GM12878 (cell line): ENCODE results near the gene GLUD1. TPM values are rescaled to one million over a fixed set of nuclear protein-coding genes. Genes with fewer than 3 reads are reported as not detected.
"Not testable (repeated sequence)": the region's sequence is repeated elsewhere in the genome, so short reads cannot be mapped to it uniquely, and the experiment has no call there.

ENCODE experiments used
- ATAC-seq: fragments of 200-7000 bp; cut with Tn5 transposase; 3 replicates; pipeline ENCODE4 v1.9.1; 2020; ENCODE audit warnings: mild to moderate bottlenecking, moderate library complexity
- BruUV-seq: library from RNA; stranded (reverse); fragments of 400-500 nt; replicated peaks from 2 replicates; lab custom pipeline; 2021; lab: Mats Ljungman, UMichigan
- CTCF ChIA-PET: fragments of 300-600 bp; sonication (Branson Sonifier 250); formaldehyde crosslinking; extraction: SDS; loops from one replicate; lab custom pipeline; 2021; ENCODE audit warnings: inconsistent platforms; lab: Yijun Ruan, JAX
- POLR2A ChIA-PET: fragments of 350-600 bp; formaldehyde crosslinking; extraction: SDS; loops from one replicate; lab custom pipeline; 2021; ENCODE audit warnings: inconsistent platforms; lab: Charles Lee
- RAD21 ChIA-PET: fragments of 300-600 bp; sonication (Branson Sonifier 250); formaldehyde crosslinking; loops from one replicate; lab custom pipeline; 2023; ENCODE audit warnings: antibody characterized with exemption; ENCODE audit not compliant: unreplicated experiment; lab: Charles Lee
- SMC1A ChIA-PET: fragments of 300-600 bp; sonication (Branson Sonifier 250); formaldehyde crosslinking; loops from one replicate; lab custom pipeline; 2023; ENCODE audit not compliant: unreplicated experiment, uncharacterized antibody; lab: Charles Lee
- DNase-seq: peaks from one replicate; pipeline ENCODE4 v3.0.0-alpha.2; 2011; ENCODE audit warnings: low read depth, low spot score
- FAIRE-seq: peaks from 3 replicates; lab custom pipeline; 2011; peaks lifted over from hg19 to GRCh38; lab: Jason Lieb, UNC
- H2AFZ ChIP-seq: 2 replicates; pipeline ENCODE4 v1.6.0; 2011; ENCODE audit warnings: low read depth, low read length, control low read depth; ENCODE audit not compliant: control insufficient read depth
- H3K27ac ChIP-seq: 2 replicates; pipeline ENCODE4 v1.5.1; 2011; ENCODE audit warnings: control low read depth; ENCODE audit not compliant: control insufficient read depth, insufficient read depth
- H3K27me3 ChIP-seq, 2 experiments: replicated peaks in 1 of 2; 2 replicates each; pipeline versions ENCODE4 v1.6.0 to v1.6.1; 2011; ENCODE audit warnings: low read length in 1 of 2; ENCODE audit not compliant: control insufficient read depth in 2 of 2, insufficient read depth in 2 of 2
- H3K36me3 ChIP-seq, 2 experiments: 2 replicates each; pipeline ENCODE4 v1.5.1; 2011; ENCODE audit warnings: low read length in 1 of 2; ENCODE audit not compliant: control insufficient read depth in 2 of 2, insufficient read depth in 2 of 2
- H3K4me1 ChIP-seq: 2 replicates; pipeline ENCODE4 v1.6.1; 2011; ENCODE audit warnings: mild to moderate bottlenecking, low read length, moderate library complexity, mixed read lengths; ENCODE audit not compliant: control insufficient read depth, insufficient read depth
- H3K4me2 ChIP-seq: 2 replicates; pipeline ENCODE4 v1.6.0; 2011; ENCODE audit warnings: control low read depth; ENCODE audit not compliant: control insufficient read depth, insufficient read depth
- H3K4me3 ChIP-seq: fragments of 200-600 bp; sonication (generic); 2 replicates; pipeline ENCODE4 v1.5.1; 2016
- H3K79me2 ChIP-seq: 2 replicates; pipeline ENCODE4 v1.6.0; 2011; ENCODE audit warnings: low read length; ENCODE audit not compliant: control insufficient read depth, insufficient read depth
- H3K9ac ChIP-seq: 2 replicates; pipeline ENCODE4 v1.8.0; 2011; ENCODE audit warnings: low read length, control low read depth, mixed read lengths; ENCODE audit not compliant: control insufficient read depth, insufficient read depth
- H3K9me3 ChIP-seq: replicated peaks from 3 replicates; pipeline ENCODE4 v1.5.1; 2011; ENCODE audit warnings: mild to moderate bottlenecking, low read length; ENCODE audit not compliant: control insufficient read depth, insufficient read depth
- H4K20me1 ChIP-seq: 2 replicates; pipeline ENCODE4 v1.6.0; 2011; ENCODE audit not compliant: control insufficient read depth, insufficient read depth
- CREB1 ChIP-seq: IDR thresholded peaks from 2 replicates; pipeline ENCODE4 v1.6.1; 2012; ENCODE audit warnings: low read depth, mild to moderate bottlenecking, inconsistent platforms
- CREM ChIP-seq: IDR thresholded peaks from 2 replicates; pipeline ENCODE4 v1.6.1; 2014; ENCODE audit warnings: antibody characterized with exemption, low read depth
- IKZF2 ChIP-seq, 2 experiments: fragments of 450-650 bp; IDR thresholded peaks; 2 replicates each; pipeline ENCODE4 v1.6.1; 2017; ENCODE audit warnings: mild to moderate bottlenecking in 2 of 2, moderate library complexity in 2 of 2
- WGBS: methylation state at CpG from one replicate; pipeline ENCODE4 v1.1.6; 2016; ENCODE audit warnings: low lambda C conversion rate; ENCODE audit not compliant: insufficient replicate concordance, insufficient coverage; ENCODE audit errors: missing lambda C conversion rate; 5-methylcytosine and 5-hydroxymethylcytosine counted together
- in situ Hi-C: fragments of 300-500 bp; cut with MboI; formaldehyde crosslinking; loops from 9 replicates; pipeline ENCODE4 v1.14.3; 2018; ENCODE audit warnings: mixed read lengths
- intact Hi-C: fragments of 100-400 bp; cut with micrococcal nuclease; formaldehyde crosslinking; loops from one replicate; pipeline ENCODE4 v1.14.2; 2022; ENCODE audit not compliant: unreplicated experiment
- polyA plus RNA-seq, 11 experiments: library from polyadenylated mRNA; depleted of rRNA in 4 of 11; unstranded in 6 of 11; stranded (reverse) in 5 of 11; fragments of >200 nt; fragmentation: Nextera tagmentation in 4 of 11; fragmentation: Illumina TruSeq in 1 of 11; extraction: Ambion mirVana in 4 of 11; extraction: Trizol in 1 of 11; gene quantifications; 1 replicate in 1 of 11; 2 replicates in 10 of 11; pipeline versions ENCODE4 v1.2.1 to v1.2.3, GENCODE V29; 2011 to 2016; ENCODE audit warnings: inconsistent platforms in 2 of 11, missing spikeins in 2 of 11, low read depth in 1 of 11
- total RNA-seq, 4 experiments: library from RNA; depleted of rRNA in 3 of 4; stranded (reverse); fragments of >200 nt in 3 of 4; fragmentation: Illumina TruSeq in 1 of 4; extraction: Trizol in 1 of 4; gene quantifications; 2 replicates each; pipeline versions ENCODE4 v1.2.1 to v1.2.3, GENCODE V29; 2013 to 2021

GLUD1 gene
- total and polyA plus RNA-seq, 10 of the 15 experiments (the other 5 are each of a cell fraction or from before 2014, with no cell fraction given) = 26.1 to 109 (median 81.4) TPM

GRCh38 chr10:87083576-87084290, 10.9 kb downstream of the GLUD1 start:
- H3K9ac ChIP-seq, FAIRE-seq, H3K27me3 ChIP-seq, intact Hi-C loops, H4K20me1 ChIP-seq, H3K36me3 ChIP-seq, H3K9me3 ChIP-seq, H2AFZ ChIP-seq, DNase-seq, BruUV-seq, H3K4me3 ChIP-seq, in situ Hi-C loops: not testable (repeated sequence)
- RAD21 ChIA-PET = interaction anchor here (1.4 to 3.5 kb wide), 3 partner anchors 9 to 113 kb away, joined by 6 to 18 read pairs (median 6); no protein-coding TSS in a partner anchor
- H3K4me2 ChIP-seq = peak overlapping the region; percentile 71
- POLR2A ChIA-PET = interaction anchor here (0.7 kb wide), 1 partner anchor 13 kb away, joined by 5 read pairs; no protein-coding TSS in a partner anchor
- WGBS = 44% methylated on average over 5 of the region's 5 CpGs
- CTCF ChIA-PET = interaction anchor here (0.9 to 2.0 kb wide), 2 partner anchors 9 to 123 kb away, joined by 3 to 9 read pairs; no protein-coding TSS in a partner anchor
- peaks cover 10% of the 10 kb centered on the region for H3K4me1 ChIP-seq
- ATAC-seq = peak; percentile 83
- SMC1A ChIA-PET = interaction anchor here (1.0 to 3.9 kb wide), 6 partner anchors 9 to 138 kb away, joined by 3 to 35 read pairs (median 6); partner anchors contain the start of genes GLUD1 and SHLD2
- peak overlapping the region; percentile 25; the same call in 1 of the 2 replicates for H3K27ac ChIP-seq
- H3K79me2 ChIP-seq = peaks cover 48% of the 10 kb centered on the region
- TF ChIP-seq CREB1 (peak; percentile 34; the same call in 1 of the 2 replicates), IKZF2 (IDR thresholded peaks at IDR 0.05) (peak in 1 of 2 experiments; percentile 27; a peak in 1 of 4 replicates), CREM (peak; percentile 22; the same call in 1 of the 2 replicates)

- 100% methylated on average over 1 of the region's 1 CpG for WGBS
- in situ Hi-C loops, H3K4me2 ChIP-seq, RAD21 ChIA-PET, H3K9me3 ChIP-seq, H2AFZ ChIP-seq, H3K27ac ChIP-seq, H4K20me1 ChIP-seq, CTCF ChIA-PET, H3K36me3 ChIP-seq, DNase-seq, H3K9ac ChIP-seq, BruUV-seq, intact Hi-C loops, H3K27me3 ChIP-seq, H3K4me3 ChIP-seq, FAIRE-seq, POLR2A ChIA-PET: not testable (repeated sequence)
- Histone ChIP-seq H3K79me2 (peaks cover 37% of the 10 kb centered on the region), H3K4me1 (peaks cover 10% of the 10 kb centered on the region)
- peak; percentile 17; the same call in 2 of the 3 replicates for ATAC-seq
- SMC1A ChIA-PET = interaction anchor here (1.5 to 3.9 kb wide), 3 partner anchors 11 to 137 kb away, joined by 3 to 35 read pairs (median 7); partner anchors contain the start of gene GLUD1
Observed at GRCh38 chr10:87082219-87082618, 12.4 kb downstream of the GLUD1 start.

- WGBS = 67% methylated on average over 1 of the region's 3 CpGs
- SMC1A ChIA-PET = interaction anchor here (3.9 kb wide), 1 partner anchor 11 kb away, joined by 35 read pairs; the partner anchor contains the start of gene GLUD1
- FAIRE-seq, CTCF ChIA-PET, intact Hi-C loops, H3K27ac ChIP-seq, H3K4me2 ChIP-seq, H3K36me3 ChIP-seq, H2AFZ ChIP-seq, DNase-seq, H3K4me3 ChIP-seq, in situ Hi-C loops, H3K27me3 ChIP-seq, H3K9me3 ChIP-seq, POLR2A ChIA-PET, BruUV-seq, H4K20me1 ChIP-seq, ATAC-seq, H3K9ac ChIP-seq, RAD21 ChIA-PET: not testable (repeated sequence)
- Histone ChIP-seq H3K79me2 (peaks cover 31% of the 10 kb centered on the region), H3K4me1 (peaks cover 10% of the 10 kb centered on the region)
Observed at GRCh38 chr10:87081574-87081973, 13.1 kb downstream of the GLUD1 start.
